ENCODE results near the gene TRAF7. TPM values are rescaled to one million over a fixed set of nuclear protein-coding genes. Genes with fewer than 3 reads are reported as not detected.
A peak's percentile ranks its signal among the peaks of the same experiment; 100 is the strongest.

The TRAF7 gene
- total and polyA plus RNA-seq, 2 of the 13 experiments (the other 11 are each of a cell fraction or from before 2014, with no cell fraction given): 47.9 to 65.6 TPM

DNA sequence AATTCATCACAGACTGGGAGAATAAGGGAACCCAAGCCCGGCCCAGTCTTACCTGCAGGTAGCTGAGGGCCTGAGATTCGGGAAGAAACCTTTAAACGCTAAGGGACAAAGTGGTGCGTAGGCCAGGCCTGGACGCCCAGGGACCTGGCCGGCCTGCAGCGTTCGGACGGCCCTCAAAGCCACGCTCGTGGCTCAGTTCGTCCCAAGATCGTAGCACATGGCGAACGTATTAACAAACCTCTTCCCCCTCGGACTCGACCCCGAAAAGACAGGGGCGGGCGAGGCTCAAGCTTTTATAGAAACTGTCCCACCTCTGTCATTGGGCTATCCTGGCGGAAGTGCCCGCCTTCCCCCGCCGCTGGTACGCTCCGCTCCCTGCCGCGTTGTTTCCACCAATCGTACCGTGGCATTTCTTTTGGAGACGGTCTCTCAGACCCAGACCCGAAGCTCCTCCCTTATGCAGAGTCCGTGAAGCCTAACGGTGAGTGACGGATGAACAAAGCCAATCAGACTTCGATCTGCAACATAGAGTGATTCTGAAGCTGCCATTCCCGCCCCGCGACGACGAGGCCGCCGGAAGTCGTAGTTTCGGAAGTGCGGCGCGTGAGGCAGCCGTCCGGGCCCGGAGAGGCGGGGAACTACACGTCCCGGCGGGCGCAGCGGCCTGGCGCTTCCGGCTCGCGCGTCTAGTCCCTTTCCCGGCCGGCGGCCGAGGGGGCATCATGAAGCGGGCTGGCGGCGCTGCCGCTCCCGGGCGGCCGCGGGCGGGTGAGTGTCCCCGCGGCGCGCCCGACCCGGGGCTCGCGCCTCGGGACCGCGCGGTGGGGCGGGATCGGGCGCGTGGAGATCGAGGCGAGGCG lies at the start of gene TRAF7 (continued):
- TF ChIP-seq ZC3H4 (CRISPR knock-in tag; IDR thresholded peaks at IDR 0.05; ENCODE audit: borderline replicate concordance) (0 out of 2 replicates have a peak, but pooled peaks have one; percentile 78), MATR3 (CRISPR knock-in tag; IDR thresholded peaks at IDR 0.05) (no peak), ZNF543 (CRISPR knock-in tag; IDR thresholded peaks at IDR 0.05) (no peak; the same call in 1 of the 2 replicates), THYN1 (CRISPR knock-in tag; IDR thresholded peaks at IDR 0.05; ENCODE audit: borderline replicate concordance, low read depth) (no peak), ZNF256 (CRISPR knock-in tag; conservative IDR thresholded peaks at IDR 0.05) (no peak), ZNF746 (CRISPR knock-in tag; IDR thresholded peaks at IDR 0.05) (peak; percentile 57; the same call in 1 of the 2 replicates), JUNB (CRISPR knock-in tag; IDR thresholded peaks at IDR 0.05; ENCODE audit: borderline replicate concordance) (no peak), TCF7L2 (IDR thresholded peaks at IDR 0.05; ENCODE audit: low read depth, low read length) (no peak), RARA (CRISPR knock-in tag; IDR thresholded peaks at IDR 0.05) (peak; percentile 22; the same call in 1 of the 2 replicates), ELF4 (CRISPR knock-in tag; IDR thresholded peaks at IDR 0.05; ENCODE audit: borderline replicate concordance) (peak; percentile 96), ZNF350 (CRISPR knock-in tag; IDR thresholded peaks at IDR 0.05; ENCODE audit: borderline replicate concordance, low read depth) (no peak), ATM (IDR thresholded peaks at IDR 0.05; ENCODE audit: borderline replicate concordance) (no peak), GFI1 (CRISPR knock-in tag; IDR thresholded peaks at IDR 0.05; ENCODE audit: borderline replicate concordance) (0 out of 2 replicates have a peak, but pooled peaks have one; percentile 20), ZNF589 (CRISPR knock-in tag; conservative IDR thresholded peaks at IDR 0.05) (no peak), CCDC6 (CRISPR knock-in tag; IDR thresholded peaks at IDR 0.05) (peak; percentile 84; the same call in 1 of the 2 replicates)
- TF ChIP-seq, protein P1, sequence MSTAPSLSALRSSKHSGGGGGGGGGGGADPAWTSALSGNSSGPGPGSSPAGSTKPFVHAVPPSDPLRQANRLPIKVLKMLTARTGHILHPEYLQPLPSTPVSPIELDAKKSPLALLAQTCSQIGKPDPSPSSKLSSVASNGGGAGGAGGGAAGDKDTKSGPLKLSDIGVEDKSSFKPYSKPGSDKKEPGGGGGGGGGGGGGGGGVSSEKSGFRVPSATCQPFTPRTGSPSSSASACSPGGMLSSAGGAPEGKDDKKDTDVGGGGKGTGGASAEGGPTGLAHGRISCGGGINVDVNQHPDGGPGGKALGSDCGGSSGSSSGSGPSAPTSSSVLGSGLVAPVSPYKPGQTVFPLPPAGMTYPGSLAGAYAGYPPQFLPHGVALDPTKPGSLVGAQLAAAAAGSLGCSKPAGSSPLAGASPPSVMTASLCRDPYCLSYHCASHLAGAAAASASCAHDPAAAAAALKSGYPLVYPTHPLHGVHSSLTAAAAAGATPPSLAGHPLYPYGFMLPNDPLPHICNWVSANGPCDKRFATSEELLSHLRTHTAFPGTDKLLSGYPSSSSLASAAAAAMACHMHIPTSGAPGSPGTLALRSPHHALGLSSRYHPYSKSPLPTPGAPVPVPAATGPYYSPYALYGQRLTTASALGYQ (CRISPR knock-in tag; IDR thresholded peaks at IDR 0.05): peak; percentile 65; the same call in 1 of the 2 replicates
- TF ChIP-seq, protein P2, sequence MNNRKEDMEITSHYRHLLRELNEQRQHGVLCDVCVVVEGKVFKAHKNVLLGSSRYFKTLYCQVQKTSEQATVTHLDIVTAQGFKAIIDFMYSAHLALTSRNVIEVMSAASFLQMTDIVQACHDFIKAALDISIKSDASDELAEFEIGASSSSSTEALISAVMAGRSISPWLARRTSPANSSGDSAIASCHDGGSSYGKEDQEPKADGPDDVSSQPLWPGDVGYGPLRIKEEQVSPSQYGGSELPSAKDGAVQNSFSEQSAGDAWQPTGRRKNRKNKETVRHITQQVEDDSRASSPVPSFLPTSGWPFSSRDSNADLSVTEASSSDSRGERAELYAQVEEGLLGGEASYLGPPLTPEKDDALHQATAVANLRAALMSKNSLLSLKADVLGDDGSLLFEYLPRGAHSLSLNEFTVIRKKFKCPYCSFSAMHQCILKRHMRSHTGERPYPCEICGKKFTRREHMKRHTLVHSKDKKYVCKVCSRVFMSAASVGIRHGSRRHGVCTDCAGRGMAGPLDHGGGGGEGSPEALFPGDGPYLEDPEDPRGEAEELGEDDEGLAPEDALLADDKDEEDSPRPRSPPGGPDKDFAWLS (CRISPR knock-in tag; IDR thresholded peaks at IDR 0.05; ENCODE audit: borderline replicate concordance): no peak
- TF ChIP-seq, protein P3, sequence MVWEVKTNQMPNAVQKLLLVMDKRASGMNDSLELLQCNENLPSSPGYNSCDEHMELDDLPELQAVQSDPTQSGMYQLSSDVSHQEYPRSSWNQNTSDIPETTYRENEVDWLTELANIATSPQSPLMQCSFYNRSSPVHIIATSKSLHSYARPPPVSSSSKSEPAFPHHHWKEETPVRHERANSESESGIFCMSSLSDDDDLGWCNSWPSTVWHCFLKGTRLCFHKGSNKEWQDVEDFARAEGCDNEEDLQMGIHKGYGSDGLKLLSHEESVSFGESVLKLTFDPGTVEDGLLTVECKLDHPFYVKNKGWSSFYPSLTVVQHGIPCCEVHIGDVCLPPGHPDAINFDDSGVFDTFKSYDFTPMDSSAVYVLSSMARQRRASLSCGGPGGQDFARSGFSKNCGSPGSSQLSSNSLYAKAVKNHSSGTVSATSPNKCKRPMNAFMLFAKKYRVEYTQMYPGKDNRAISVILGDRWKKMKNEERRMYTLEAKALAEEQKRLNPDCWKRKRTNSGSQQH (CRISPR knock-in tag; IDR thresholded peaks at IDR 0.05; ENCODE audit: low read depth): no peak
- TF ChIP-seq, protein P4, sequence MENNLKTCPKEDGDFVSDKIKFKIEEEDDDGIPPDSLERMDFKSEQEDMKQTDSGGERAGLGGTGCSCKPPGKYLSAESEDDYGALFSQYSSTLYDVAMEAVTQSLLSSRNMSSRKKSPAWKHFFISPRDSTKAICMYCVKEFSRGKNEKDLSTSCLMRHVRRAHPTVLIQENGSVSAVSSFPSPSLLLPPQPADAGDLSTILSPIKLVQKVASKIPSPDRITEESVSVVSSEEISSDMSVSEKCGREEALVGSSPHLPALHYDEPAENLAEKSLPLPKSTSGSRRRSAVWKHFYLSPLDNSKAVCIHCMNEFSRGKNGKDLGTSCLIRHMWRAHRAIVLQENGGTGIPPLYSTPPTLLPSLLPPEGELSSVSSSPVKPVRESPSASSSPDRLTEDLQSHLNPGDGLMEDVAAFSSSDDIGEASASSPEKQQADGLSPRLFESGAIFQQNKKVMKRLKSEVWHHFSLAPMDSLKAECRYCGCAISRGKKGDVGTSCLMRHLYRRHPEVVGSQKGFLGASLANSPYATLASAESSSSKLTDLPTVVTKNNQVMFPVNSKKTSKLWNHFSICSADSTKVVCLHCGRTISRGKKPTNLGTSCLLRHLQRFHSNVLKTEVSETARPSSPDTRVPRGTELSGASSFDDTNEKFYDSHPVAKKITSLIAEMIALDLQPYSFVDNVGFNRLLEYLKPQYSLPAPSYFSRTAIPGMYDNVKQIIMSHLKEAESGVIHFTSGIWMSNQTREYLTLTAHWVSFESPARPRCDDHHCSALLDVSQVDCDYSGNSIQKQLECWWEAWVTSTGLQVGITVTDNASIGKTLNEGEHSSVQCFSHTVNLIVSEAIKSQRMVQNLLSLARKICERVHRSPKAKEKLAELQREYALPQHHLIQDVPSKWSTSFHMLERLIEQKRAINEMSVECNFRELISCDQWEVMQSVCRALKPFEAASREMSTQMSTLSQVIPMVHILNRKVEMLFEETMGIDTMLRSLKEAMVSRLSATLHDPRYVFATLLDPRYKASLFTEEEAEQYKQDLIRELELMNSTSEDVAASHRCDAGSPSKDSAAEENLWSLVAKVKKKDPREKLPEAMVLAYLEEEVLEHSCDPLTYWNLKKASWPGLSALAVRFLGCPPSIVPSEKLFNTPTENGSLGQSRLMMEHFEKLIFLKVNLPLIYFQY (CRISPR knock-in tag; IDR thresholded peaks at IDR 0.05; ENCODE audit: borderline replicate concordance): peak; percentile 66; the same call in 1 of the 2 replicates
